Measurements from ENCODE around the gene OSBPL10. TPM values are rescaled to one million over a fixed set of nuclear protein-coding genes. Genes with fewer than 3 reads are reported as not detected.

OSBPL10 gene
- total and polyA plus RNA-seq, 2 of the 4 experiments (the other 2 are of a cell fraction) = 9.5 to 10.1 TPM

DNA sequence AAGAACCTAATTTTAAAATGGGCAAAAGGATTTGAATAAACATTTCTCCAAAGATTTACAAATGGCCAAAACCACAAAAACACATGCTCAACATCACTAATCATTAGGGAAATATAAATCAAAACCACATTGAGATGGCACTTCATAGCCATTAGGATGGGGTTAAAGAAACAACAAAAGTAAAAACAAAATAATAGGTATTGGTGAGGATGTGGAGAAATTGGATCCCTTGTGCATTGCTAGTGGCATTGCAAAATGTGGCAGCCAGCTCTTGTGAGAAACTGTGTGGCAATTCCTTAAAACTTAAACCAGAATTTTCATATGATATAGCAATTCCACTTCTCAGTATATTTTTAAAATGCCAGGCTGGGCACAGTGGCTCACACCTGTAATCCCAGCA lies 321.8 kb downstream of the OSBPL10 start:
- in situ Hi-C loops (cut with MboI; ENCODE audit: low sequenced_read_pairs) (no loop called here), dilution Hi-C loops (cut with HindIII; ENCODE audit: low sequenced_read_pairs, unreplicated experiment) (no loop called here), intact Hi-C loops (cut with micrococcal nuclease) (no loop called here)
- no peak overlapping the region for H3K27ac ChIP-seq (ENCODE audit: insufficient read depth, low read length)
- no peak overlapping the region for H3K23ac ChIP-seq (ENCODE audit: low read depth, low read length)
- no peak overlapping the region for H3K4ac ChIP-seq (ENCODE audit: low read depth, low read length)
- H3K18ac ChIP-seq (ENCODE audit: low read depth, low read length) = no peak overlapping the region
- no peak overlapping the region for H3K14ac ChIP-seq (replicated peaks; ENCODE audit: low read depth, low read length)
- H3K4me2 ChIP-seq (ENCODE audit: low read depth, low read length) = no peak overlapping the region
- no peak overlapping the region for H4K5ac ChIP-seq (ENCODE audit: low read depth, low read length)
- ATAC-seq (ENCODE audit: low read depth) (no peak), DNase-seq (no peak)
- no peak overlapping the region for H3K9ac ChIP-seq (ENCODE audit: low read depth, low read length)
- peaks cover 2% of the 10 kb centered on the region; the same call in 1 of the 2 replicates for H3K36me3 ChIP-seq (ENCODE audit: control insufficient read depth, insufficient read depth, low read length)
- ChIA-PET CTCF (interaction anchor here (0.6 kb wide), 1 partner anchor 139 kb away, joined by 3 read pairs; no protein-coding TSS in a partner anchor), POLR2A (ENCODE audit: unreplicated experiment) (no interaction called here)
- no peak overlapping the region for H3K56ac ChIP-seq (ENCODE audit: extremely low read depth, insufficient read depth, low read length)
- H2AK9ac ChIP-seq (replicated peaks; ENCODE audit: low read depth, low read length, poor library complexity) = no peak overlapping the region
- TF ChIP-seq MAFK (IDR thresholded peaks at IDR 0.05; ENCODE audit: low read depth, low read length) (no peak), NFE2L2 (IDR thresholded peaks at IDR 0.05; ENCODE audit: low read depth, low read length) (no peak), BHLHE40 (IDR thresholded peaks at IDR 0.05; ENCODE audit: low read depth, low read length) (no peak), RCOR1 (IDR thresholded peaks at IDR 0.05; ENCODE audit: insufficient replicate concordance, low read length) (no peak), MXI1 (IDR thresholded peaks at IDR 0.05; ENCODE audit: borderline replicate concordance, low read depth, low read length) (no peak), CHD1 (IDR thresholded peaks at IDR 0.05; ENCODE audit: low read depth, low read length) (no peak), POLR2A (IDR thresholded peaks at IDR 0.05; ENCODE audit: low read depth, low read length) (no peak), CEBPB (IDR thresholded peaks at IDR 0.05; ENCODE audit: low read depth, low read length) (no peak), MAZ (IDR thresholded peaks at IDR 0.05; ENCODE audit: borderline replicate concordance, low read depth, low read length) (no peak), FOS (IDR thresholded peaks at IDR 0.05; ENCODE audit: low read depth, low read length) (no peak), RAD21 (IDR thresholded peaks at IDR 0.05; ENCODE audit: low read length) (no peak), RFX5 (IDR thresholded peaks at IDR 0.05; ENCODE audit: low read depth, low read length) (no peak)
- TF ChIP-seq, protein P1, sequence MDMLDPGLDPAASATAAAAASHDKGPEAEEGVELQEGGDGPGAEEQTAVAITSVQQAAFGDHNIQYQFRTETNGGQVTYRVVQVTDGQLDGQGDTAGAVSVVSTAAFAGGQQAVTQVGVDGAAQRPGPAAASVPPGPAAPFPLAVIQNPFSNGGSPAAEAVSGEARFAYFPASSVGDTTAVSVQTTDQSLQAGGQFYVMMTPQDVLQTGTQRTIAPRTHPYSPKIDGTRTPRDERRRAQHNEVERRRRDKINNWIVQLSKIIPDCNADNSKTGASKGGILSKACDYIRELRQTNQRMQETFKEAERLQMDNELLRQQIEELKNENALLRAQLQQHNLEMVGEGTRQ (IDR thresholded peaks at IDR 0.05; ENCODE audit: low read depth, low read length) = no peak
- TF ChIP-seq, protein P2, sequence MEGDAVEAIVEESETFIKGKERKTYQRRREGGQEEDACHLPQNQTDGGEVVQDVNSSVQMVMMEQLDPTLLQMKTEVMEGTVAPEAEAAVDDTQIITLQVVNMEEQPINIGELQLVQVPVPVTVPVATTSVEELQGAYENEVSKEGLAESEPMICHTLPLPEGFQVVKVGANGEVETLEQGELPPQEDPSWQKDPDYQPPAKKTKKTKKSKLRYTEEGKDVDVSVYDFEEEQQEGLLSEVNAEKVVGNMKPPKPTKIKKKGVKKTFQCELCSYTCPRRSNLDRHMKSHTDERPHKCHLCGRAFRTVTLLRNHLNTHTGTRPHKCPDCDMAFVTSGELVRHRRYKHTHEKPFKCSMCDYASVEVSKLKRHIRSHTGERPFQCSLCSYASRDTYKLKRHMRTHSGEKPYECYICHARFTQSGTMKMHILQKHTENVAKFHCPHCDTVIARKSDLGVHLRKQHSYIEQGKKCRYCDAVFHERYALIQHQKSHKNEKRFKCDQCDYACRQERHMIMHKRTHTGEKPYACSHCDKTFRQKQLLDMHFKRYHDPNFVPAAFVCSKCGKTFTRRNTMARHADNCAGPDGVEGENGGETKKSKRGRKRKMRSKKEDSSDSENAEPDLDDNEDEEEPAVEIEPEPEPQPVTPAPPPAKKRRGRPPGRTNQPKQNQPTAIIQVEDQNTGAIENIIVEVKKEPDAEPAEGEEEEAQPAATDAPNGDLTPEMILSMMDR (conservative IDR thresholded peaks at IDR 0.05; ENCODE audit: low read depth, low read length) = no peak
- H3K27me3 ChIP-seq (ENCODE audit: control insufficient read depth, insufficient read depth, low read length) = no peaks in the 10 kb centered on the region
- no TSS peak for BruUV-seq (replicated peaks)
- no peaks in the 10 kb centered on the region for H3K4me1 ChIP-seq (ENCODE audit: control insufficient read depth, insufficient read depth, low read length)
- H2AFZ ChIP-seq (replicated peaks; ENCODE audit: low read length, poor library complexity) = no peak overlapping the region
- H2BK120ac ChIP-seq (ENCODE audit: low read depth, low read length) = no peak overlapping the region
- H2BK20ac ChIP-seq (ENCODE audit: low read depth, low read length) = no peak overlapping the region
- H4K91ac ChIP-seq (ENCODE audit: insufficient read depth, low read depth, low read length) = no peak overlapping the region
- H2AK5ac ChIP-seq (ENCODE audit: low read depth, low read length) = no peak overlapping the region
- no peak overlapping the region for H3K4me3 ChIP-seq (ENCODE audit: insufficient read depth, low read depth, low read length)
- no peaks in the 10 kb centered on the region for H3K79me1 ChIP-seq (ENCODE audit: low read depth in 1 of 2, low read length in 2 of 2)
- H4K20me1 ChIP-seq (ENCODE audit: insufficient read depth, low read length) = no peaks in the 10 kb centered on the region
- H4K8ac ChIP-seq (ENCODE audit: low read depth in 2 of 2, low read length in 2 of 2) = no peak overlapping the region
- H2BK15ac ChIP-seq (ENCODE audit: low read depth, low read length) = no peak overlapping the region
- peaks cover 3% of the 10 kb centered on the region; the same call in 1 of the 2 replicates for H3K9me3 ChIP-seq (ENCODE audit: control insufficient read depth, insufficient read depth, low read length)
- no peaks in the 10 kb centered on the region for H3K9me1 ChIP-seq (ENCODE audit: insufficient read depth, low read length)
- no peak overlapping the region for H2BK5ac ChIP-seq (ENCODE audit: low read depth, low read length, poor library complexity, severe bottlenecking)
